WERI-Rb-1 (cell line): Measurements from ENCODE around the gene AGAP1.

Source experiments
- DNase-seq: peaks from one replicate; pipeline ENCODE4 v3.0.0-alpha.2; 2020
- H3K27ac ChIP-seq: fragments of 250-450 bp; sonication (Bioruptor Pico); 2 replicates; pipeline ENCODE4 v1.5.1; 2020; ENCODE audit warnings: mild to moderate bottlenecking, moderate library complexity
- H3K27me3 ChIP-seq: fragments of 250-450 bp; sonication (Bioruptor Pico); 2 replicates; pipeline ENCODE4 v1.5.1; 2021; ENCODE audit warnings: mild to moderate bottlenecking, low read depth, moderate library complexity; ENCODE audit not compliant: insufficient read depth, severe bottlenecking
- H3K36me3 ChIP-seq: fragments of 250-450 bp; sonication (Bioruptor Pico); 2 replicates; pipeline ENCODE4 v1.5.1; 2020; ENCODE audit warnings: mild to moderate bottlenecking, moderate library complexity
- H3K4me3 ChIP-seq: 2 replicates; pipeline ENCODE4 v1.5.1; 2011; ENCODE audit warnings: low read depth, mild to moderate bottlenecking, control low read depth, low read length
- H3K9me3 ChIP-seq: fragments of 250-450 bp; sonication (Bioruptor Pico); 2 replicates; pipeline ENCODE4 v1.5.1; 2021; ENCODE audit warnings: mild to moderate bottlenecking, moderate library complexity; ENCODE audit not compliant: severe bottlenecking
- TF ChIP-seq, protein P1 (sequence below): IDR thresholded peaks from 2 replicates; pipeline ENCODE4 v1.5.1; 2011; ENCODE audit warnings: low read depth, mild to moderate bottlenecking, control low read depth, inconsistent platforms, low read length

AGAP1 gene

DNA sequence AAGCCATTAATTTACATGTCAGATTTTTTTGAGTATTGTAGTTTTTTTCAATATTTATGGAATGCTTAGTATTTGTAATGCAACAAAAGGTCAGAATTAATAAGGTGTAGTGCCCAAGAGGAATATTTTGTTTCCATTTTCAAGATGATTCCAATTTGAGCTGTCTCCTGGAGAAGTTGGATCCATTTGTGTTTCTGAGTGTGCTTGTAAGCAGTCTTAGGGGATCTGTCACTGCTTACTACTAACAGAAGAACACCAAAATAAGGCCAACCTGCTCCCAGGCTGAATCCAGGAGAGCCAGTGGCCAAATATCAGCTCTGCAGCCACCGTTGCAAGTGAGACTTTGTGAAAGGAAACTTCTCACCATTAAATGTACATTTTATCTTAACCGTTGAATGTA, 129.9 kb downstream of the AGAP1 start:
- H3K4me3 ChIP-seq: no peak overlapping the region
- no peak overlapping the region for H3K27ac ChIP-seq
- H3K9me3 ChIP-seq: no peaks in the 10 kb centered on the region
- TF ChIP-seq, protein P1, sequence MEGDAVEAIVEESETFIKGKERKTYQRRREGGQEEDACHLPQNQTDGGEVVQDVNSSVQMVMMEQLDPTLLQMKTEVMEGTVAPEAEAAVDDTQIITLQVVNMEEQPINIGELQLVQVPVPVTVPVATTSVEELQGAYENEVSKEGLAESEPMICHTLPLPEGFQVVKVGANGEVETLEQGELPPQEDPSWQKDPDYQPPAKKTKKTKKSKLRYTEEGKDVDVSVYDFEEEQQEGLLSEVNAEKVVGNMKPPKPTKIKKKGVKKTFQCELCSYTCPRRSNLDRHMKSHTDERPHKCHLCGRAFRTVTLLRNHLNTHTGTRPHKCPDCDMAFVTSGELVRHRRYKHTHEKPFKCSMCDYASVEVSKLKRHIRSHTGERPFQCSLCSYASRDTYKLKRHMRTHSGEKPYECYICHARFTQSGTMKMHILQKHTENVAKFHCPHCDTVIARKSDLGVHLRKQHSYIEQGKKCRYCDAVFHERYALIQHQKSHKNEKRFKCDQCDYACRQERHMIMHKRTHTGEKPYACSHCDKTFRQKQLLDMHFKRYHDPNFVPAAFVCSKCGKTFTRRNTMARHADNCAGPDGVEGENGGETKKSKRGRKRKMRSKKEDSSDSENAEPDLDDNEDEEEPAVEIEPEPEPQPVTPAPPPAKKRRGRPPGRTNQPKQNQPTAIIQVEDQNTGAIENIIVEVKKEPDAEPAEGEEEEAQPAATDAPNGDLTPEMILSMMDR: no peak
- no peaks in the 10 kb centered on the region for H3K27me3 ChIP-seq
- H3K36me3 ChIP-seq: no peaks in the 10 kb centered on the region
- DNase-seq: no peak

DNA sequence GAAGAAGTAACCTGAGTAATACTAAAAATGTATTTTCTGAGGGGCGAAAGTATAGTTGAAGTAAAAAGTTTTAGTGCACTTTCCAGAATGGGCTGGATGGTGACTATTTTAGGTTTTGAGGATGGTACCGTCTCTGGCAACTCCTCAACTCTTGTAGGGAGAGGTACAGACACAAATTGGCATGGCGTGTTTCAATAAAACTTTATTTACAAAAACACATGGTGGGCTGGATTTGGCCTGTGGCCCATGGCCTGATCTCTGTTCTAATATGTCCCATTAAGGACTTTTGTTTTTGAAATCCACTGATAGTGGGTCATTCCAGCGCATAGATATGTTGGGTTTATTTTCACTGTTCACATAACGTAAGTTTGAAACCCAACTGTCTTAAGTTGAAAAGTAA, 132.8 kb downstream of the AGAP1 start:
- Histone ChIP-seq H3K9me3 (no peaks in the 10 kb centered on the region), H3K27ac (no peak overlapping the region), H3K4me3 (no peak overlapping the region), H3K36me3 (no peaks in the 10 kb centered on the region), H3K27me3 (no peaks in the 10 kb centered on the region)
- TF ChIP-seq, protein P1: no peak
- no peak for DNase-seq

DNA sequence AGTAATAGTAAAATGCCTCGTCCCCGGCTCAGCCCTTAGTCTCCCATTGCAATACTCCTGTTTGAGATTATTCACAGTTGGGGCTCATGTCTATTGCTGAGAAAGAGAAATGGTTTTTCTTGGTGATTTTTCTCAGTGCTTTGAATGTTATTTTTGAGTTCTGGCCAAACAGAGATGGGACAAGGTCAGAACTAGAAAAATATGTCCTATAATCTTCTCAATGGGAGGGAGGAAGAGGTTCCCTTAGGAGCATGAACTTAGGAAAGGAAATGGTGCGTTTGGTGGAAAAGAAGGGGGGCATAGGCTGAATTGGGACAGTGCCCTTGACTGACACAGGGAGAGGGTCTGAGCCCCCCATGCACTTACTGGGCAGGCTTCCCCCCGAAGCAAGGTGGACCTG, 133.8 kb downstream of the AGAP1 start:
- Histone ChIP-seq H3K9me3 (no peaks in the 10 kb centered on the region), H3K27ac (no peak overlapping the region), H3K27me3 (no peaks in the 10 kb centered on the region), H3K4me3 (no peak overlapping the region), H3K36me3 (no peaks in the 10 kb centered on the region)
- no peak for DNase-seq
- TF ChIP-seq, protein P1: no peak

DNA sequence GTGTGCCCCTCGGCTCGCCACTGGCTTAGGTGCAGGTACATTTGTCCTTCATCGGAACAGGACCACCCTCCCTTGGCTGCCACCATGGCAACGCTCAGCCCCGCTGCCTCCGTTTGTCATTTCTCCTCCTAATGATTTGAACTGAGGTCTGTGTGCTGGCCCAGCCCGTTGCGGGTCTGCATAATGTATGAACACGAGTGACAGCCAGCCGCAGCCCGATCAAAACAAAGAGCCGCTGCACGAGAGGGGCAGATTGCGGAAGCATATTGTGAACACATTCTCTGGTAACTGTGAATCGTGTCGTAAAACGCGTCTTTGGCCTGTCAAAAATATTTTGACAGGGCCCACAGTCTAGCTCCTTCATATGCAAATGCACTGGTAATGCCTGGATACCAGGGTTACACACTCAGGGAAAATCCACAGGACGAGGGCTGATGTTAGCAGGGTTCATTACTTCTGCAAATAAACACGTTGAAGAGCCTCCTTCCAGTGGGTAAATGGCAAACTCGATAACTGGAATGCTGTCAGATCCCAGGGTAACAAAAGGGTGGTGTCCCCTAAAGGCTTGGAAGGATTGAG, 137.0 kb downstream of the AGAP1 start:
- Histone ChIP-seq H3K9me3 (no peaks in the 10 kb centered on the region), H3K4me3 (no peak overlapping the region), H3K27me3 (no peaks in the 10 kb centered on the region), H3K36me3 (no peaks in the 10 kb centered on the region), H3K27ac (no peak overlapping the region)
- DNase-seq: no peak
- TF ChIP-seq, protein P1: no peak

DNA sequence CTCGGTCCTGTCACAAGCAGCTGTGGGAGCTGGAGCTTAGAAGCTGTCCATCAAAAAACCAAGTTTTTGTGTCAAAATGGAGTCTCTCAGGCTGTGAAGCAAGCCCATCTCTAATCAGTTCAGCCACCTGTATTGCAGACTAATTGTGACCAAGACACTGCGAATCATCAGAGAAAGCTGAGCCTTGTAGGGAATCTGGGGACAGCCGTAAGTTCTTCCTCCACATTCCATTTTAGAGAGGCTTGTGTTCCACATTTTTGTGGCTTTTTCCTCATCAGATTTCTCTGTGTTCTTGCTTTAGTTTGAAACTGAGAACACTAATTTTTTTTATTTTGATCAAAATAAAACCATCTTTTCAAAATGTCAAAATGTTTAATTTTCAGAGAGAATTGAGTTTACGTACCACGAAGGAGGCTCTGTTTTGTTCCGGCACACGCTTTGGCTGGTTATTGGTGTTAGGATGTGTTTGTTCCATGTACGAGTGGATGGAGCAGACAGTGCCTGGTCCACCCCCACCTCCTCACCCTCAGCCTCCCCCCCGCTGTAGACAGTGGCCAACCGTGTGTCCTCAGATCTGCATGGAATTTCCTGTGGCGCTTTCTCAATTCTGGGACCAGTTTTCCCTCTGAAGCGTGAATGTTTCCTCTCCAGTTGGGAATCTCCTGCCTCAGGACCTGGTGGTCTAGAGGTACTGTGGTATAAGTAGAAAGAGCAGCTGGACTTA, 140.8 kb downstream of the AGAP1 start:
- Histone ChIP-seq H3K9me3 (no peaks in the 10 kb centered on the region), H3K27ac (no peak overlapping the region), H3K4me3 (no peak overlapping the region), H3K27me3 (no peaks in the 10 kb centered on the region), H3K36me3 (no peaks in the 10 kb centered on the region)
- TF ChIP-seq, protein P1: no peak
- DNase-seq: no peak

DNA sequence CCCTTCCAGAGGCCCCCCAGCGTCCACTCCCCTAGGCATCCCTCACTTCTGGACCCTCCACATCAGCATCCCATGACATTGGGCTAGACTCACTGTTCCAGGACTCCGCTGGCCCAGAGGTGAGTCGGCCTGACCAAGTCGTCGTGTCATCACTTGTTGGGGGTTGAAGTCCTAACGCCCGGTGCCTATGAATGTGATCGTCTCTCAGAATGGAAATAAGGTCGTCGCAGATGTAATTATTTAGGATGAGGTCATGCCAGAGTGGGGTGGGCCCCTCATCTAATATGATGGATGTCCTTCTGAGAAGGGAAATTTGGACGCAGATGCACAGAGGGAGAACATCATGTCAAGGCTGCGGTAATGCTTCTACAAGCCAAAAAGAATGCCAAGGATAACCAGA, 142.7 kb downstream of the AGAP1 start:
- H3K36me3 ChIP-seq: no peaks in the 10 kb centered on the region

More for the DNA sequence above, 142.7 kb downstream of the AGAP1 start:
- H3K9me3 ChIP-seq: no peaks in the 10 kb centered on the region
- H3K27ac ChIP-seq: no peak overlapping the region
- DNase-seq: no peak
- no peaks in the 10 kb centered on the region for H3K27me3 ChIP-seq
- H3K4me3 ChIP-seq: no peak overlapping the region
- TF ChIP-seq, protein P1: no peak
